A549 (cell line): ENCODE data around the gene CHAF1B.

Experiments
- ESRRA ChIP-seq: fragments of 150-350 bp; IDR thresholded peaks from 2 replicates; pipeline ENCODE4 v1.6.1; 2014; ENCODE audit warnings: mild to moderate bottlenecking, low read length, borderline replicate concordance
- POLR2A ChIP-seq: IDR thresholded peaks from 2 replicates; pipeline ENCODE4 v1.6.1; 2012; ENCODE audit warnings: mild to moderate bottlenecking, low read length
- TF ChIP-seq, protein P1 (sequence below): IDR thresholded peaks from 2 replicates; pipeline ENCODE4 v1.6.1; 2012

DNA sequence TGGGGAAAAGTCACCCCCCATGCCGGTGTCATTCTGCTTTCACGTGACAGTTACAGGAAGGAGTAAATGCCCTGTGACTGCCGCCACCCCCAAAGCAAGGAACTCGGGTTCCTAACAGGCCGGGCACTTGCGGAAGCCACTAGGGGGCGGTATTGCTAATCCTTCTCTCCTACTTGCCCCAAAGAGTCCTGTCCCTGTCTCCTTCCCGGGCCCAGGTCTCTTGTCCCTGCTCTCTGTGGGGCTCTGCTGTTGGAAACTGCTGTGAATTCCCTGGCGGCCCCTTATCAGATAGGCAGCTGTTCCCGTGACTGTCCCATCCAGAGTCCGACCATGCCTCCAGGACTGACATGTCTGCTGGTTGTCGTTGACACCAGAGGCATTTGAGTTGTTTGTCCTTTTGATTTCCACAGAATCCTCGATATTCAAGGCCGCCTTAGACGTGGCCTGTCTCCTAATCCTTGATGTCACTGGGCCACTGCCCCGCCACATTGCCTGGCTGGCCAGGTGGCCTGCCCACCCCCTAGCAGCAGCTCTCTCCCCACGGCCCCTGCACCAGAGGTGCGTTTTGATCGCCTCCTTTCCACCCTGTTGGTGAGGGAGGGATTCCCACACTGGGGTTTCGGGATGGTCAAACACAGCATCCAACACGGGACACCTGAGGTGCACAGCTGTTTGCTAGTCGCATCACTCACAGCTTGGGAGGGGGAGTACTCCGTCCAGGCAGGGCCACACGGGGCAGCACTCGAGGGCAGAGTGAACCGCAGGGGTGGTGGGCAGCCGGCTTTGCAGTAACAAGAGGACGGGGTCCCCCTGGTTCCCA, 37.3 kb downstream of the CHAF1B start:
- TF ChIP-seq, protein P1, sequence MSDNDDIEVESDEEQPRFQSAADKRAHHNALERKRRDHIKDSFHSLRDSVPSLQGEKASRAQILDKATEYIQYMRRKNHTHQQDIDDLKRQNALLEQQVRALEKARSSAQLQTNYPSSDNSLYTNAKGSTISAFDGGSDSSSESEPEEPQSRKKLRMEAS: peak; percentile 24; the same call in 1 of the 2 replicates
- TF ChIP-seq ESRRA (no peak), POLR2A (no peak)
